Sigmoid colon (tissue), 7 donors: ENCODE data around the gene DDX50. TPM values are rescaled to one million over a fixed set of nuclear protein-coding genes. Genes with fewer than 3 reads are reported as not detected.
"Not testable (repeated sequence)": the region's sequence is repeated elsewhere in the genome, so short reads cannot be mapped to it uniquely, and the experiment has no call there.

Source experiments
- DNase-seq: peaks from one replicate; pipeline ENCODE4 v3.0.0-alpha.2; 2019
- H3K27ac ChIP-seq, 4 donors: fragments of 200-600 bp; sonication (generic); one replicate each; pipeline ENCODE4 v1.5.1; 2016 to 2019; ENCODE audit warnings: mild to moderate bottlenecking in 1 of 4
- H3K27me3 ChIP-seq, 3 donors: fragments of 200-600 bp; sonication (generic); one replicate each; pipeline ENCODE4 v1.5.1; 2019; ENCODE audit warnings: mild to moderate bottlenecking in 1 of 3
- H3K36me3 ChIP-seq, 4 donors: fragments of 200-600 bp; sonication (generic); one replicate each; pipeline ENCODE4 v1.5.1; 2016 to 2019
- H3K4me1 ChIP-seq, 4 donors: fragments of 200-600 bp; sonication (generic); one replicate each; pipeline ENCODE4 v1.5.1; 2017 to 2019
- H3K4me3 ChIP-seq, 4 donors: fragments of 200-600 bp; sonication (generic); one replicate each; pipeline ENCODE4 v1.5.1; 2017 to 2019; ENCODE audit warnings: mild to moderate bottlenecking in 2 of 4, moderate library complexity in 1 of 4
- H3K9me3 ChIP-seq, 4 donors: fragments of 200-600 bp in 3 of 4; sonication (generic) in 3 of 4; one replicate each; pipeline versions ENCODE4 v1.5.1 to v1.6.1; 2013 to 2019
- CTCF ChIP-seq, 4 experiments: fragments of 450-650 bp in 3 of 4; fragments of 200-600 bp in 1 of 4; IDR thresholded peaks; one replicate each; pipeline ENCODE4 v1.5.1; 2016 to 2019; ENCODE audit warnings: antibody characterized with exemption in 4 of 4, mild to moderate bottlenecking in 3 of 4, moderate library complexity in 2 of 4
- EP300 ChIP-seq, 4 donors: sonication (generic); formaldehyde crosslinking; IDR thresholded peaks; one replicate each; pipeline ENCODE4 v1.6.1; 2017; ENCODE audit warnings: antibody characterized with exemption in 4 of 4
- POLR2A ChIP-seq, 2 donors: fragments of 450-650 bp; IDR thresholded peaks; one replicate each; pipeline ENCODE4 v1.6.1; 2016; ENCODE audit warnings: antibody characterized with exemption in 2 of 2, mild to moderate bottlenecking in 2 of 2, moderate library complexity in 2 of 2
- POLR2AphosphoS5 ChIP-seq, 4 donors: sonication (generic); formaldehyde crosslinking; IDR thresholded peaks; one replicate each; pipeline ENCODE4 v1.6.1; 2017; ENCODE audit warnings: antibody characterized with exemption in 4 of 4
- WGBS, 2 donors: extraction: QIAGEN DNeasy Blood & Tissue Kit; methylation state at CpG; one replicate each; pipeline ENCODE4 v1.1.7; 2013; 5-methylcytosine and 5-hydroxymethylcytosine counted together
- intact Hi-C: fragments of 100-400 bp; cut with DNase I; formaldehyde crosslinking; loops from one replicate; pipeline ENCODE4 v1.15.1; 2023
- polyA plus RNA-seq, 3 donors: library from polyadenylated mRNA; stranded (reverse); fragments of 200-250 nt; gene quantifications; one replicate each; pipeline ENCODE4 v1.2.3, GENCODE V29; 2013
- total RNA-seq, 4 donors: library from RNA; depleted of rRNA; stranded (reverse); fragments of >200 nt; gene quantifications; one replicate each; pipeline ENCODE4 v1.1.0, GENCODE V29; 2016
- donor health status: healthy with polysubstance abuse.
- donor health status: Bipolar disorder and iron deficiency.
- donor health status: healthy.

Gene DDX50
- total and polyA plus RNA-seq, 7 donors, result 13.6 to 64.3 (median 39.1) TPM

GRCh38 chr10:68925489-68925888, 24.4 kb downstream of the DDX50 start:
- peaks cover 0 to 12% (median 0%) of the 10 kb centered on the region in 4 donors for H3K4me1 ChIP-seq
- H3K27ac ChIP-seq, result no peak overlapping the region
- no peak for TF ChIP-seq POLR2AphosphoS5 (IDR thresholded peaks at IDR 0.05)
- H3K9me3 ChIP-seq, result no peaks in the 10 kb centered on the region
- peaks cover 0 to 65% (median 4%) of the 10 kb centered on the region in 4 donors for H3K36me3 ChIP-seq
- H3K27me3 ChIP-seq, result no peaks in the 10 kb centered on the region
- intact Hi-C loops, result no loop called here
- WGBS, 2 donors, result 64 to 85% methylated on average over 4 of the region's 4 CpGs
- DNase-seq, result no peak
- H3K4me3 ChIP-seq, result no peak overlapping the region

GRCh38 chr10:68929157-68929556, 28.0 kb downstream of the DDX50 start:
- 98 to 100% methylated on average over 2 of the region's 2 CpGs for WGBS, 2 donors
- H3K4me1 ChIP-seq, intact Hi-C loops, H3K27me3 ChIP-seq, DNase-seq, H3K4me3 ChIP-seq, H3K9me3 ChIP-seq, H3K27ac ChIP-seq: not testable (repeated sequence)
- peaks cover 0 to 65% (median 3%) of the 10 kb centered on the region in 4 donors for H3K36me3 ChIP-seq

- H3K4me1 ChIP-seq, H3K9me3 ChIP-seq, intact Hi-C loops, H3K4me3 ChIP-seq, H3K27ac ChIP-seq, DNase-seq, H3K27me3 ChIP-seq: not testable (repeated sequence)
- peaks cover 0 to 72% (median 8%) of the 10 kb centered on the region in 4 donors for H3K36me3 ChIP-seq
- WGBS, 2 donors, result 96 to 97% methylated on average over 8 of the region's 8 CpGs
These were observed 28.8 kb downstream of the DDX50 start for GRCh38 chr10:68929888-68930287.

GRCh38 chr10:68932860-68933259, 31.7 kb downstream of the DDX50 start:
- 78 to 97% methylated on average over 3 of the region's 3 CpGs for WGBS, 2 donors
- H3K27ac ChIP-seq, H3K4me1 ChIP-seq, H3K9me3 ChIP-seq, intact Hi-C loops, DNase-seq, H3K27me3 ChIP-seq, H3K4me3 ChIP-seq: not testable (repeated sequence)
- H3K36me3 ChIP-seq, result peaks cover 0 to 90% (median 20%) of the 10 kb centered on the region in 4 donors

GRCh38 chr10:68934994-68935393, 33.9 kb downstream of the DDX50 start:
- no peaks in the 10 kb centered on the region for H3K27me3 ChIP-seq
- no peaks in the 10 kb centered on the region for H3K4me1 ChIP-seq
- DNase-seq, result no peak
- peaks cover 0 to 92% (median 25%) of the 10 kb centered on the region in 4 donors for H3K36me3 ChIP-seq
- no peak overlapping the region for H3K27ac ChIP-seq
- TF ChIP-seq POLR2A (IDR thresholded peaks at IDR 0.05) (no peak), EP300 (IDR thresholded peaks at IDR 0.05) (no peak), CTCF (IDR thresholded peaks at IDR 0.05) (no peak), POLR2AphosphoS5 (IDR thresholded peaks at IDR 0.05) (no peak)
- H3K4me3 ChIP-seq, result no peak overlapping the region
- no peaks in the 10 kb centered on the region for H3K9me3 ChIP-seq
- intact Hi-C loops, result no loop called here

- WGBS, 2 donors, result 74 to 90% methylated on average over 2 of the region's 2 CpGs
These were observed 37.0 kb downstream of the DDX50 start for GRCh38 chr10:68938117-68938516.

More at GRCh38 chr10:68938117-68938516, 37.0 kb downstream of the DDX50 start:
- no peak for DNase-seq
- Histone ChIP-seq H3K27ac (no peak overlapping the region), H3K27me3 (no peaks in the 10 kb centered on the region), H3K9me3 (no peaks in the 10 kb centered on the region), H3K4me3 (no peak overlapping the region), H3K36me3 (peaks cover 0 to 98% (median 31%) of the 10 kb centered on the region in 4 donors), H3K4me1 (no peaks in the 10 kb centered on the region)
- TF ChIP-seq CTCF (IDR thresholded peaks at IDR 0.05), result no peak
- no peak for TF ChIP-seq POLR2A (IDR thresholded peaks at IDR 0.05)
- TF ChIP-seq POLR2AphosphoS5 (IDR thresholded peaks at IDR 0.05), result no peak
- no peak for TF ChIP-seq EP300 (IDR thresholded peaks at IDR 0.05)
- intact Hi-C loops, result no loop called here
